CD1c-positive myeloid dendritic cell (primary cell): ENCODE measurements around the gene CUBN.

ENCODE experiments used
- DNase-seq: peaks from one replicate; pipeline ENCODE4 v3.0.0-alpha.2; 2016; ENCODE audit errors: extremely low spot score

Gene CUBN

GRCh38 chr10:16919121-16919982 is 210.3 kb downstream of the CUBN start:
- no peak for DNase-seq

DNA sequence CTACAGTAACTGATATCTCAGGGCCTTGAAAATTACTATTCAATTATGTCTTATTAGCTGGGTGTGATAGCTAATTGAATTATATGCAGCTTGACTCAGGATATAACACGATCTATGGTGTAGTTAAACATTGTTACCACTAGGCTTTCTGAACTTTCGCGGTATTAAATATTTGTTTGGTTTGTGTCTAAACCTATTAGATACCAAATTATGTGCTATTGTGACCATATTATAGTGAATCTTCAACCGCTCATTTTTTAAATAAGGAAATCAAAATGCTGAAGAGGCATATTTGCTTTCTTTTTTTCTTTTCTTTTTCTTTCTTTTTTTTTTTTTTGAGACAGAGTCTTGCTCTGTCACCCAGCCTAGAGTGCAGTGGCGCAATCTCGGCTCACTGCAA is 213.1 kb downstream of the CUBN start:
- DNase-seq, result no peak

DNA sequence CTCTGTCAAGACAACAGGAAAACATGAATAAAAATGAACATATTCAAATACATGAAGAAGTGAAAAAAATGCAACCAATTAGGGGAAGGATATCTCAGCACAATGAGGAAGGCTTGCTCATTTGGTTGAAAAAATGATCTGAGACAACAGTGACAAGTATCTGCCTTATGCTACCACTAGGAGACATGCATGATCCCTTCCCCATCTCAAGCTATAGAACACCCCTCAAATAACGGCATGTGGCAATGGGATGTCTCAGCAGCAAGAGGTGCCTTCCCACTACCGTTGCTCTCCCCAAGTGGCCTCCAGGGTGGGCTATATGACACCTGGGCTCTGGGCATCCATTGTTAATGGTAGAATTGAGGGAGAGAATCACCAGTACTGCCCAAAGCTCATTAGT is 214.3 kb downstream of the CUBN start:
- DNase-seq, result peak; percentile 45

DNA sequence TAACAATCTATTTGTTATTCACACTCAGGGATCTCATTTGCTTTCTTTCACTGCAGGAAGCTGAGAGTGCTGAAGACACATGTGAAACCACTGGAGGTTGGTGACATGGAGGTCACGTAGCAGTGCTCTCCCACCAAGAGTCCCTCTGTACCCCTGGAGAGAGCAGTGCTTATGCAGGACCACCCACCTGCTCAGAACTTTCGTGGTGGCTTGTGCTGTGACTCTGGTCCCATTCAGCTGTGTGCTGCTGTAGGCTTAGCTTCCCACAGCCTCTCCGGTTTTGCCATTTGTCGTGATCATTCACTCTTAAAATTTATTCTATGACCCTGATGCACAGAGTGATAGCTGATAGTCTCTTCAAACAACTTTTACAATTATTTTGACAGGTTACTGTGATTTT is 216.3 kb downstream of the CUBN start:
- no peak for DNase-seq

DNA sequence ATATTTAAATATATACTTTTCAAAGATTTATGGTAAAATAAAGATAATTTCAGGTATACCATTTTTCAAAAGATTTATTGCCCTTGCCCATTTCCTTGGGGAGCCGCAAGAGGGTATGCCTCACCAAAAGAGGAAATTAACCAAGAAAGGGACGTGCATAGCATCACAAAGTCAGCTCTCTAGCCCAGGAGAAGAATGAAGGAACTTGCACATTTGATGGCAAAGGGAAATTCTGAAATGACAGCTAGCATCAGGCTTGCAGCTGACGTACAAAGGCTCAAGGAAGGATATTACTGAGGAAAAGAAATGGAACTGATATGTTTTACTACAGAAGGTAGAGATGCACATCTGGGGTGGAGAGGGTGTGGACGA is 218.8 kb downstream of the CUBN start:
- DNase-seq, result peak; percentile 83

DNA sequence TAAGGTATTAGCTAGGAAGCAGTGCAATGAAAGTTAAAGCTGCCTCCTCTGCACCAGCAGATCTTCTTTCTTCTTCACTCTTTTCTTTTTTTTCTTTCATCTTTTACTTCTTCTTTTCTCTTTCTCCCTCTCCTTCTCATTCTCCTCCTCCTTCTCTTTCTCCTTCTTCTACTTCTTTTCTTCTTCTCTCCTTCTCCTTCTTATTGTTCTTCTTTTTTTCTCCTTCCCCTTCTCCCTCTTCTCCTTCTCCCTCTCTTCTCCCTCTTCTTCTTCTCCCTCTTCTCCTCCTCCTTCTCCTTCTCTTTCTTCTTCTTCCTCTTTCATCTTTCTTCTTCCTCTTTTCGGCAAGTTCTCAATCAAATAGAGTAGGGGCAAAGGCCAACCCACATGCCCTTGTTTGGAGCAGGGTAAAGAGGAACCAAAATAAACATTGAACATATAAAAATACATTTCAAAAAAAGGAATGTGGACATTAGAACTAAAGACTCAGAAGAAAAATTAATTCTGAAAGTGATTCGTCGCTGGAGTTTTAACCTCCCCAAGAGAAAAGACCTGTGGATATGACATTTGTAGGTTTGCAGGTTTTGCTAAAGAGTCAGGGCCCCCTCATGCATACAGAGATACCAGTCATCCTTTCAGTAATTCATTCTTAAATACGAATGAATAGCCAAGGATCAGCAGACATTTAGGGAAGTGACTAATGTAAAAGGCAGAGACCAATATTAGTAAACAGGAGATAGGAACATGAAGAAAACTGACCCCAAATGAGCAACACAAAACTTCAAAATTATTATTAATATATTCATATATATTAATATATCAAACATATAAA is 219.4 kb downstream of the CUBN start:
- DNase-seq, result peak; percentile 72

DNA sequence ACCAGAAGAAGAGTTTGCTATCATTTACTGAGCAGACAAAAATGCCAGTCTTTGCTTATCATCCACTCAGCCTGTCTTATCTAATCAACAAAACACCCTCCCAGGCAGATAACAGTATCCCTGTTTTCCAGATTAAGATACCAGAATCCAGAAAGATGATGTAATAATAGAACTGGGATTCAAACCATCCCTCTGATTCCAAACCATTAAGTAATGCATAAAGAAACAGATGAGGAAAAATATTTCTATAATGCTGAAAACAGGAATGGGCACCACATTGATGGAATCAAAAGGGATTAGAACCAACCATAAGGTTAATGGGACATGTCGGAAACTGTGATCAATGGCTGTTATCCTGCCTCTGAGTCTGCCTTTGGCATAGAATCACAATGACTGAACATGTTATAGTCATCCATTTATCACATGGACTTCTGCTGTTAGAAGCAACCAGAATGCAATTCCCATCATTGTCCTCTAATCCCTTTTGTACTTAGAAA is 220.3 kb downstream of the CUBN start:
- no peak for DNase-seq

DNA sequence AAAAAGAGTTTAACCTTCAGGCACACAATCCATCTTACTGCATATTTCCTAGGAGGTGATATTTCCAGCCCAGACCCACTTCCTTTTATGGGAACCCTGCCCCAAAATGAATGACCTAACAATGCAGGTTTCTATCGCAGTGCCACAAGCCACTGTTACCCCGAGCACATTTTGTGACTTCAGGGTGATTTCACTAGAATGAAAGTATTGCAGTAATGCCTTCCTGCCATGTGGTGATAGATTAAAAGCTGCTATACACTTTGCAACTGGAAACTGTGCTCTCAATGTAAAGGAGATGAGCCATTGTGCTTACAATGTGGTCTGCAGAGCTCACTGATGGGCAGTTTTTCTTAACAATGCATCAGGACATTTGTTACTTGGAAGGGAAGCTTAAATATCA is 221.9 kb downstream of the CUBN start:
- DNase-seq, result no peak

- no peak for DNase-seq
Observed at GRCh38 chr10:16905320-16905719, 224.3 kb downstream of the CUBN start.

DNA sequence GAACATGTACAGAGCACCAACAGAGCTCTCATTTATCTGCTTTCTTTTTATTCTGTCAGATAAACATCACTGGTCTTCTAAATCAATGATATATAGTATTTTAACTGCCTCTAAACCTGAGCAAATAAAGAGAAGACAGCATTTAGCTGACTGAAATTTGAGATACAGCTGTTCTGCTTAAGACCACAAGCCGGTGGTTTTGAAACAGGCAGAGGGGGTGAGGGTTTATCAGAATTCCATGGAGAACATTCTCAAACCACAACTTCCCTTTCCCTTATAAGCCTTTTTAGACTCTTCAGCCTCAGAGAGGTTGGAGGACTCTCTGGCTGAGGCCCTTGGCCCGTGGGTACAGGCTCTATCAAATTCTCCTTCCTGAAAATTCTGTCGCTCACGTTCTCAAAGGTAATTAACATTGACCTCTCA is 225.0 kb downstream of the CUBN start:
- peak; percentile 61 for DNase-seq

- no peak for DNase-seq
Observed at GRCh38 chr10:16904049-16904448, 225.6 kb downstream of the CUBN start.

- no peak for DNase-seq
Observed at GRCh38 chr10:16902606-16903005, 227.0 kb downstream of the CUBN start.

DNA sequence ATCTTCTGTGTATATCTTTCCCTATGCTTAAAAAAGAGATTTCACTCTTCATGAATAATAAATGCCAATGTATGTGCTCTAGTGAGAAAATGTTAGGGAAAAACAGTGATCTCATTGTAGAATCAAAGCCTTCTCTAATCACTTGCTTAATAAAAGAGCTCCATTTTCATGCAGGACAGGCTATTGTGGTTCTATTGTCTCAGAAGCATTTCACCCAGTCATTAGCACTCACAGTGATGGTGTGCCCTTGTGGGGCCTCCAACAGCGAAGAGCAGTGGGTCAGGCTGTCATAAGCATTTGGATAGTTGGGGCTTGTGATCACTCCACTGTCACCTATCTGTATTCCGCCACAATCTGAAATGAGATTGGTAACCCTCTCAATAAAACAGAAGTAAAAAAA is 228.5 kb downstream of the CUBN start:
- no peak for DNase-seq

DNA sequence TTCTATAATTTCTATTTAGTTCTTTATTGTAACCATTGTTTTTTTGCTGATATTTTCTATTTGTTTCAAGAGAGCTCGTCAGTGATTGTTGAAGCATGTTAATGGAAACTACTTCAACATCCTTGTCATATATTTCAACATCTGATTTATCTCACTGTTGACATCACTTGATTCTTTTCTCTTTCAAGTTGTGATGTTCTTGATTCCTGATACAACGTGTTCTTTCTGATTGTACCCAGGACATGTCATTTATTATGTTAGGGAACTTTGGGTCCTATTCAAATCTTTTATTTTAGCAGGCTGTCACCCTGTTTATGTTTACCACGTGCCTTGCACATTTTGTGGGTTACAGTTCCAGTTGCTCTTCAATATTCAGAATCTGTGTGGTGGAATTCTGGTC is 232.6 kb downstream of the CUBN start:
- DNase-seq, result no peak

DNA sequence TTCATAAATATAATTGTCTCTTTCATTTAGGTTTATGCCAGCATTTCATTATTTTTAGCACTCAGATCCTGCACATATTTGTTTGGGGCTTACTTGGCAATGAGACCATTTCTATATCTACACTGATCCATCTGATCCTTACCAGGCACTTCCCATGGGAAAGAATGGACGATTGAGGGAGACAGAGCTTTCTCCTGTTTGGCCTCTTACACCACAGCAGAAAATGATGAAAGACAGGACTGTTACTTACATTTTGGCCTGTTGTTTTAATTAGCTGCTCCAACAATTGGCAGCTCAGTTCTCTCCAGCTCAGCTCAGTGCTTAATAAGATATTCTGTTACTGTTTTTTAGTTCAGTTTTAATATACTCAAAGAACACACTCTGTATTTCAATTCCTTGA is 234.8 kb downstream of the CUBN start:
- DNase-seq, result no peak

DNA sequence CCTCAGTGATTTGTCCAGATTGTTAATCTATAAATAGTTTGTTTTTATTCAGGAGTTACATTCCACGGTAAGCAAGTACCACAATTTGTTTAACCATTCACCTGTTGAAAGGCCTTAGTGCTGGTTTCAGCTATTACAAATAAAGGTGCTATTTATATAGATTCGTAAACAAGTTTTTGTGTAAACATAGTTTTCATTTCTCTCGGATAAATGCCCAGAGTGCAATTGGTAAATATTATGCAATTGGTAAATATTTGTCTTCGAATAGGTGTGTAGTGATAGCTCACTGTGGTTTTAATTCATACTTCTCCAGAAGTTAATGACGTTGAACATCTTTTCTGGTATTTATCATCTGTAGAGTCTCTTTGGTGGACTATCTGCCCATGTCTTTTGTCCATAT is 235.9 kb downstream of the CUBN start:
- no peak for DNase-seq

- peak; percentile 72 for DNase-seq
Observed at GRCh38 chr10:16891375-16892313, 238.0 kb downstream of the CUBN start.

- DNase-seq, result no peak
Observed at GRCh38 chr10:16890691-16891090, 238.9 kb downstream of the CUBN start.

- no peak for DNase-seq
Observed at GRCh38 chr10:16887565-16887964, 242.0 kb downstream of the CUBN start.

DNA sequence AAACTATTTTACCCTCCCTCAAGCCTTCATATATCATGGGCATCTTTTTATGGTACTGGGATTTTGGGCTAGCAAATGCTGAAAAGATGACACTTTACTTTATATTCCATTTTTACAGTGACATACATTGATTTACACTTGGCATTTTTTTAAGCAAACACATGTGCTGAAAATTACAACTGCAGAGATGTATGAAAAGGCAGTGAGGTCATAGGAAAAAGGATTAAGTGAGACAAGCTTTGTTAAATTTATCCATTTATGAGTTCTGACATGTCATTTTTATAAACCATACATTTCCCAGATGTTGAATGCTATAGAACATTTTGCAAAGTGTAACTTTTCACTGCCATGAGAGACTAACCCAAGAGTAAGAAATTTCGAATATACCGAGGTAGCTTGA is 243.6 kb downstream of the CUBN start:
- no peak for DNase-seq

DNA sequence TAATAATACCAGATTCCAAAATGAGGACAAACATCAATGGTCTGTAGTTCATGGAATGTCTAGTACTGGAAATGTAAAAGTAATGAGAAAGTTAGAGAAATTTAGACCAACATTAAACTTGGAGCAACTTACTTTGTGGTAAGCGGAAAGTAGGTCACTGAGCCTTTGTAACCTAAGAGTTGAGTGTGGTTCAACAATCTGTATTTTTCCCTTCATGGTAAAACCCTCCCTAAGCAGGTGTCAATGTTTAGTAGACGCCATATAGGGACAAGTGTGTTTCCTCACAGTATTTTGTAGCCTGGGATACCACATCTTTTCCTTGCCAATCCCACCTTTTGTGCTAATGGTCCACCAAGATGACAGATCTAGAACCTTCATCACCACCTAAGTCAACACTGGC is 245.1 kb downstream of the CUBN start:
- DNase-seq, result no peak

GRCh38 chr10:16883084-16883483 is 246.5 kb downstream of the CUBN start:
- no peak for DNase-seq
